NCI-H1092 treated with DMSO at 0.1 percent for 48 hours (cell line): ENCODE measurements around the gene SCUBE1.

Experiments
- DNase-seq: peaks from one replicate; lab custom pipeline; 2025; lab: John Stamatoyannopoulos, UW

The SCUBE1 gene

GRCh38 chr22:43277987-43278601 is 65.1 kb downstream of the SCUBE1 start:
- DNase-seq, result no peak

DNA sequence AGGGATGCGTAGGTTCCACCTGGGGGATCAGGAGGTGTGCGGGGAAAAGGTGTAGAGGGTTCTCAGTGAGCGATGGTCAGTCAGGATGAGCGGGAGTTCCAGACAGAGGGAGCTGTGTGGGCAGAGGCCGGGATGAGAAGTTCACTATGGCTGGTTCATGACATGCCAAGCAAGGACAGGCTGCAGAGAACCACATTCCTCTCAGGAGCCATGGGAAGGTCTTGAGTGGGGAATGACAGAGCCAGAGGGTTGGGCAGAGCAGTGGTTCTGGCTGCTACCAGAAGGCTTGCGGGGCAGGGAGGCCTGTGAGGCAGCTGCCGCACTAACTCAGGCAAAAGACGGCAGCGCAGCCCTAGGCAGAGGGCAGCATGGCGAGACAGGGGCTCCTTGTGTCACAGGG is 66.1 kb downstream of the SCUBE1 start:
- DNase-seq, result no peak

GRCh38 chr22:43276321-43276720 is 66.9 kb downstream of the SCUBE1 start:
- no peak for DNase-seq

- no peak for DNase-seq
These were observed 67.4 kb downstream of the SCUBE1 start for GRCh38 chr22:43275545-43276317.

- DNase-seq, result no peak
These were observed 68.5 kb downstream of the SCUBE1 start for GRCh38 chr22:43274595-43275240.

GRCh38 chr22:43273902-43274484 is 69.2 kb downstream of the SCUBE1 start:
- peak; percentile 13 for DNase-seq

- DNase-seq, result no peak
These were observed 70.3 kb downstream of the SCUBE1 start for GRCh38 chr22:43272869-43273318.

GRCh38 chr22:43272301-43272700 is 70.9 kb downstream of the SCUBE1 start:
- no peak for DNase-seq

GRCh38 chr22:43270949-43271348 is 72.2 kb downstream of the SCUBE1 start:
- no peak for DNase-seq

- no peak for DNase-seq
These were observed 72.8 kb downstream of the SCUBE1 start for GRCh38 chr22:43270314-43270908.

- no peak for DNase-seq
These were observed 73.5 kb downstream of the SCUBE1 start for GRCh38 chr22:43269646-43270045.

DNA sequence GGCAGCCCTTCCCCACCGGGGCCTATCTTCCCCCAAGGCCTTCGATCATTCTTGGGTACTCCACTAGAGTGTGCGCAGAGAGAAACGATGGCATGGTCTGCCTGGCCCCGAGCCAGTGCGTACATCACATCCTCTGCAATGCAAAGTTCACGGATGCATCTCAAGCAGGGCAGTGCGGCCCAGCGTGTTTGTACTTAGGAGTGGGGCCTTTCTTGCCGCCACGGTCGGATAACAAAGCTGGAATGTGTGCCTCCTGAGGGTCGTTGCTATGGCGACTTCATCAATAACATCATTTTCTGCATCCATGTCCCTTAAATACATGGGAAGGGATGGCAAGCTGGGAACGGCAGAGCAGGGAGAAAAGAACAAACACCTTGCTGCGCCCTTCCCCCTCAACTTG is 73.9 kb downstream of the SCUBE1 start:
- DNase-seq, result no peak

DNA sequence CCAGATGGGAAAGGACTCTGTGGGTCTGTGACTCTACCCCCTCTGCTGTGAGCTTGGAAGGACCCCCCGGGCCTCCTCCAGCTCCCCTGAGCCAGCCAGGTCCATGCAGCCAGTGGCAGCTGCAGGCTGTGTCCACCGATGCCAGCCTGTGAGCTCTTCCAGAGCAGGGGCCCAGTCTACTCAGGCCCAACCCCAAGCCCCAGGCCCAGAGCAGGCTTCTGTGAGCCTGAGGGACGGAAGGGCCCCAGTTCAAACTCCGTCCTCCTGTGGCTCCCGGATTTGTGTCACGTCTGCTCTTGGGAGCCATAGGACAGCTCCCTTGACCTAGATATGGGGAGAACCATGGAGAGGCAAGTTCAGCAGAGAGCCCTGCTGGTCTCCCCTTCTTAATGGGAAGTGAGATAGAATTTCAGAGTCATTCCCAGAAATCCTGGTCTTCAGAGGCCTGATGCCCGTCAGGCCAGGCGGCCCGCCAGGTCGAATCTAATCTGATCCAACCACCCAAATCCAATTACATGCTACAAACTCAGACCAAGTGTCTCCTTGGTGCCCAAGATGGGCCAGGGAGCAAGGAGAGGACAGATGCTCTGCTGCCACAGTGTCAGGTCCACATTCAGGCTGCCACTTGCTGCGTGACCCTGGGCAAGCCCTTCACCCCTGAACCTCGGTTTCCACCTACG is 75.1 kb downstream of the SCUBE1 start:
- no peak for DNase-seq

DNA sequence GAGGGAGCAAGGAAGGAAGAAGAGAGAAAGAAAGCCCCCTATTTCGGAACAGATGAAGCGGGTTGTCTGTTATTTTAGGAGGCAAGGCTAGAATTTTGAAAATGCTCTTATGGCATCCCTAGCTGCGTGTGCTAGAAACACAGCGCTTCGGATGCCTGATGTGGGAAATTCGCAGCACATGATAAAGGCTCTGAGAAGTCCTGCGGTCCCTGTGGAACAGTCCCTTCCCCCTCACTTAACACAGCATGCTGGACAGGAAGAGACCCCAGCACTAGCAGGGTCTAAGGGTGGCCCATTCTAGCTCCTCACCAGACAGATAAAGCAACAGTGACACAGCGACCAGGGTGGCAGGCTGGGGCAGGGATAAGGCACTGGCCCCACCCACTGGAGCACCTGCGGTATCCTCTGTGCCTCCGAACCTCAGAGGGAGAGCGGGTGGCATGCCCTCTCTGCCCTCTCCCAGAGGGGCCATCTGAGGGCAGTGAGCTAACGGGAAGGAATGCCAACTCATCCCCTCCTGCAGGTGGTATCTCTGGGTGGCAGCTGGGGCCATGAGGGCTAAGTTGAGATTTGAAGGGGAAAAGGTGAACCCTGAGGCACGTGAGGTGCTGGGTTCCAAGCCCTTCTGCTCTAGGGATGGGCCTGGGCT is 75.7 kb downstream of the SCUBE1 start:
- DNase-seq, result no peak

GRCh38 chr22:43266076-43266475 is 77.1 kb downstream of the SCUBE1 start:
- no peak for DNase-seq

GRCh38 chr22:43263645-43264514 is 79.3 kb downstream of the SCUBE1 start:
- peak; percentile 3 for DNase-seq

GRCh38 chr22:43262990-43263644 is 80.1 kb downstream of the SCUBE1 start:
- no peak for DNase-seq

GRCh38 chr22:43260331-43261231 is 82.6 kb downstream of the SCUBE1 start:
- no peak for DNase-seq

GRCh38 chr22:43257961-43258360 is 85.2 kb downstream of the SCUBE1 start:
- DNase-seq, result no peak
